IPS-11a (cell line): Measurements from ENCODE around the gene PGA3.
"Not testable (repeated sequence)": the region's sequence is repeated elsewhere in the genome, so short reads cannot be mapped to it uniquely, and the experiment has no call there.

Experiments
- H3K4me3 ChIP-seq: one replicate; pipeline ENCODE4 v1.5.1; 2013; ENCODE audit warnings: low read depth, low read length, control low read depth

Gene PGA3

GRCh38 chr11:61204502-61205059 lies 1.3 kb downstream of the PGA3 start:
- not testable (repeated sequence) for H3K4me3 ChIP-seq

GRCh38 chr11:61207636-61208310 lies 4.5 kb downstream of the PGA3 start:
- not testable (repeated sequence) for H3K4me3 ChIP-seq

DNA sequence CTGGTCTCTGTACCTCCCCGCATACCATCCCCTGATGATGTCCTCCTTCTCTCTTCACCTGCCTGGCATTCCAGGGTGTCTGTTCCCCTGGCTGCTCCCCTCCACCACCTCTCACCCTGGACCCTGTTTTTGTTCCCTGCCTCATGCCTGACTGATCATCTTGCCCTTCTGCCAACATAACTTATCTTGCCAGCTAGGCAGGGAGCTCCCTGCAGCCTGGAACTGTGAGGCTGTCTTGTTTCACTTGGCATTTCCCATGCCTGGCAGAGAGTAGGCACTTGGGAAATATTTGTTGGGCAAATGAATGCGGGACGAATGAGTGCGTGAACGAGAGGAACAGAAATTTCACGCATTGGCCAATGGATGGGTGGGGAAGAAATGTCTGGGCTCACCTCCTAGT lies 7.3 kb downstream of the PGA3 start:
- H3K4me3 ChIP-seq = not testable (repeated sequence)

DNA sequence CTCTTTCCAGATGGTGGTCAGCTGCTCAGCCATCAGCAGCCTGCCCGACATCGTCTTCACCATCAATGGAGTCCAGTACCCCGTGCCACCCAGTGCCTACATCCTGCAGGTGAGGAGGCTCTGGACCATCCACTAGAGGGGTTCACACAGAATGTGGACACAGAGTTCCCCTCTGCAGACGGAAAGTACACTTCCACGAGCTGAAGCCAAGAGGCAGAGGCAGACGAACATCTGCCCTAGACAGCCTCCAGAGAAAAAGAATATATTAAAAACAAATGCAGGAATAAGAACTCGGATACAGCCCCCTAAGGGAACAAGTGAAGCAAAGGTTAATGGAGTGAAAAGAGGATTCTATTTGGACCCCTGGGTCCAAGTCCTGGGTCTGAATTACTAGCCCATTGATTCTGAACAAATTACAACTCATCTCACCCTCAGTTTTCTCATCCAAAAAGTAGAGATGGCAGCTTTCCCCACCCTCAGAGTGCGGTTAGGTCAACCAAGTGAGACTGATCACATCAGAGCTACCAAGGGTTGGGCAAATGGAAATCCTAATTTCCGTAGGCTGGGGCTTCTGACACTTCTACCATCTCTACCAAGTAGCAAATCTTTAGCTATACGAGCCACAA lies 8.1 kb downstream of the PGA3 start:
- H3K4me3 ChIP-seq = not testable (repeated sequence)

GRCh38 chr11:61212202-61212601 lies 8.9 kb downstream of the PGA3 start:
- not testable (repeated sequence) for H3K4me3 ChIP-seq

DNA sequence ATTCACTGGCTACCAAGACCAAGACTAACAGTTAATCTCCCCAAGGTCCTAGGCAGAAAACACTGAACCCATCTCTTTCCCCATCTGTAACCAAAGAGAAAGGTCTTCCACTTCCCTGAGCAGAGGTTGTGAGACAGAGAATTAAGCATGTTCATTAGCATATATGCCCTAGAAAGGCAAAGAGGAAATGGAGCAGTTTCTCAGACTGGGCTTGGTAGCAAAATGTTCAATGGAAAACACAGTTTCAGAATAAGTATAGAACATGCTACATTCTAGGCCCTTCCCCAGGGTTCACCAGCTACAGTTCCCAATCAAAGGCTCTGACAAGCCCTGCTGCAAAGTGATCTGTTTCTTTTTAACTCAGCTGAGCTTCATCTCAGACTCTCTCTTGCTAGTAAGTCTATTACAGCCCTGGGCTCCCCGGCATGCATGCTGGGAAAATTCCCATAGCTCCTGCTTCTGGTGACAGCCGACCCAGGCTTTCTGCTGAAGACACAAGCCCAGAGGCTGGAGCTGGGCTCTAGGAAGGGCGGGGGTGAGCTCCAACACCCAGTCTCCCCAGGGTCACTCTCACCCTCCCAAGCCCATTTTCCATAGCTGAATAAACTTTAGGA lies 10.5 kb downstream of the PGA3 start:
- H3K4me3 ChIP-seq = not testable (repeated sequence)

DNA sequence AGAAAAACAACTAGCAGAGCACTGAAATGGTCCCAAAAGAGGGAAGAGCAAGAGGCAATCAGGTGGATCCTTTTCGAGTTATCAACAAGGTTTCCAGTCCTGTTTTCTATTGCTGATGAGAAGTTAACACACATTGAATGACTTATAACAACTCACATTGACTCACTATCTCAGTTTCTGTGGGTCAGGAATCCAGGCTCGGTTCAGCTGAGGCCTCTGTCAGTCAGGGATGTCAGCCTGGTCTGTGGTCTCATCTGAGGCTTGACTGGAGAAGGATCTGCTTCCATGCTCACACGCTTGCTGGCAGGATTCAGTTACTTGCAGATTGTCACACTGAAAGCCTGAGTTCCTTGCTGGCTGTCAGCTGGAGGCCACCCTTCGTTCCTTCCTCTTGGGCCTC lies 15.0 kb downstream of the PGA3 start:
- not testable (repeated sequence) for H3K4me3 ChIP-seq

DNA sequence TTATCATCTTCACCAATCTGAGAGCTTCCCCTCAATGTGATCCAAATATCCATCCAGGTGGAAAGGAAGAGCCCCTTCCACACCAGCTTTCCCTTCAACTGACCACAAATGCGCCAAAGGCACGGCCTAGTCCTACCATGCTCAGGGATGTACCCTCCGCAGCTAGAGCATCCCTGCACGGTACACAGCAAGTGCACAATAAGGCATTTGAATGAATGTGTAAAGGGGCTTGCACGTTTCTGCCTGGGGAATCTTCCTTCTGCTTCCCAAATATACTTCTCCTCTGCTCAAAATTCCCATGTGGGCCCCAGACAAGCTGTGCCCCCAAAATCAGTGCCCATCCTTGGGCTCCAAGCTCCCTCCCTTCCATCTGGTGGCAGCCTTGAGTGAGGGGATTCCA lies 15.7 kb downstream of the PGA3 start:
- not testable (repeated sequence) for H3K4me3 ChIP-seq

GRCh38 chr11:61222047-61222446 lies 18.7 kb downstream of the PGA3 start, which contains the start of gene PGA4:
Gene PGA4, plus strand, starts transcription at chr11:61222347. Its CDS starts 54 bp downstream, at chr11:61222401.
- H3K4me3 ChIP-seq = not testable (repeated sequence)

- not testable (repeated sequence) for H3K4me3 ChIP-seq
These were observed 19.4 kb downstream of the PGA3 start for GRCh38 chr11:61222692-61223091.

GRCh38 chr11:61226457-61227137 lies 23.3 kb downstream of the PGA3 start:
- H3K4me3 ChIP-seq = not testable (repeated sequence)

DNA sequence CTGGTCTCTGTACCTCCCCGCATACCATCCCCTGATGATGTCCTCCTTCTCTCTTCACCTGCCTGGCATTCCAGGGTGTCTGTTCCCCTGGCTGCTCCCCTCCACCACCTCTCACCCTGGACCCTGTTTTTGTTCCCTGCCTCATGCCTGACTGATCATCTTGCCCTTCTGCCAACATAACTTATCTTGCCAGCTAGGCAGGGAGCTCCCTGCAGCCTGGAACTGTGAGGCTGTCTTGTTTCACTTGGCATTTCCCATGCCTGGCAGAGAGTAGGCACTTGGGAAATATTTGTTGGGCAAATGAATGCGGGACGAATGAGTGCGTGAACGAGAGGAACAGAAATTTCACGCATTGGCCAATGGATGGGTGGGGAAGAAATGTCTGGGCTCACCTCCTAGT lies 26.1 kb downstream of the PGA3 start:
- not testable (repeated sequence) for H3K4me3 ChIP-seq

- not testable (repeated sequence) for H3K4me3 ChIP-seq
These were observed 27.7 kb downstream of the PGA3 start for GRCh38 chr11:61231033-61231432.

DNA sequence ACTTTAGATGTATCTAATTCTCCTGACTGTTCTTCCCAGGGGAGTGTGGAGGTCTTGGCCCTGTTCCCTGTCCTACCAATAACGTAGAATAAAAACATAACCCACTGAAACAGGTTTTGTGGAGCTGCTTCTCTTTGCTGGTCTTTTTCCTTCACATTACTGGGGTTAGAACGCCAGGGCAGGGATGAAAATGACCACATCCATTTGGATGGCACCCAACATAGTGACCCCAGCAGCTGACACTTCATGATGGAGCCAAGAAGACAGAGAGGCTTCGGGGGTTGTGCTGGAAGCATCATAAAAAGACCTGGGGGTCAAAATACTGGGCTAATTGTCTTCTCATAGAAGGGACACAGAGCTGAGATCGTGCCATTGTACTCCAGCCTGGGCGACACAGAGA lies 28.3 kb downstream of the PGA3 start:
- H3K4me3 ChIP-seq = not testable (repeated sequence)

- not testable (repeated sequence) for H3K4me3 ChIP-seq
These were observed 29.3 kb downstream of the PGA3 start for GRCh38 chr11:61232548-61233145.

GRCh38 chr11:61237130-61237529 lies 33.8 kb downstream of the PGA3 start:
- not testable (repeated sequence) for H3K4me3 ChIP-seq

DNA sequence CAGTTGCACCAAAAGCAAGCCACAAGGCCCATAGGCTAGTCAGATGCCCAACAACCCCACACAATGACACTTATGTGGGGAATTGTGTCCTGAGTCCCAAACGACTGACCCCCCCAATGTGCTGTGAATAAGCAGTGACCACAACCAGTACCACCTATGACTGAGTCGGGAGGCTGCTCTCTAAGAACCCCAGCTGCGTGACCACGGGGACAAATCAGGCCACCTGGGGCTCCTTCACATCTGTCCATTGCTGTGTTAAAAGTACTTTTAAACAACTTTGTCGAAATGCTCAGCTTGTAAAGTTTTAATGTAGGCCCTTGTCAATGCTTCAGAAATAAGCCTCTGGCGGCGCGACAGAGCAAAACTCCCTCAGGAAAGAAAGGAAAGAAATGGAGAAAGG lies 37.0 kb downstream of the PGA3 start:
- not testable (repeated sequence) for H3K4me3 ChIP-seq

GRCh38 chr11:61240875-61241274 lies 37.6 kb downstream of the PGA3 start, which contains the start of gene PGA5:
Gene PGA5, plus strand, starts transcription at chr11:61241175. Its CDS starts 52 bp downstream, at chr11:61241227.
- H3K4me3 ChIP-seq = not testable (repeated sequence)

GRCh38 chr11:61241526-61241925 lies 38.2 kb downstream of the PGA3 start:
- H3K4me3 ChIP-seq = not testable (repeated sequence)

GRCh38 chr11:61245284-61245964 lies 42.1 kb downstream of the PGA3 start:
- not testable (repeated sequence) for H3K4me3 ChIP-seq
